GM21423 (cell line): ENCODE measurements around the gene HS3ST6.
"Not testable (repeated sequence)": the region's sequence is repeated elsewhere in the genome, so short reads cannot be mapped to it uniquely, and the experiment has no call there.

Source experiments
- ATAC-seq: cut with Tn5 transposase; IDR thresholded peaks from one replicate; pipeline ENCODE4 v1.9.1; 2021; ENCODE audit warnings: mild to moderate bottlenecking, moderate library complexity; ENCODE audit not compliant: unreplicated experiment

The HS3ST6 gene

GRCh38 chr16:1918351-1919326, at the start of gene HS3ST6:
TSS of gene HS3ST6 (minus strand) at chr16:1918415. CDS start at chr16:1918323, 92 bp downstream.
- ATAC-seq, result no peak

- no peak for ATAC-seq
These were observed 48.2 kb upstream of the HS3ST6 start, which contains the start of gene RNF151 for GRCh38 chr16:1966460-1966859. TSS of gene RNF151 (plus strand) at chr16:1966856. CDS start at chr16:1966882, 26 bp downstream.

- no peak for ATAC-seq
These were observed 47.3 kb upstream of the HS3ST6 start for GRCh38 chr16:1965396-1966001.

GRCh38 chr16:1964506-1965395, 46.5 kb upstream of the HS3ST6 start, which contains the start of gene RPS2:
TSS of gene RPS2 (minus strand) at chr16:1964826. CDS start at chr16:1964625, 201 bp downstream.
- peak; percentile 85 for ATAC-seq

GRCh38 chr16:1963806-1964505, 45.7 kb upstream of the HS3ST6 start:
- peak; percentile 4 for ATAC-seq

GRCh38 chr16:1962161-1963153, 44.2 kb upstream of the HS3ST6 start:
- not testable (repeated sequence) for ATAC-seq

- ATAC-seq, result no peak
These were observed 43.4 kb upstream of the HS3ST6 start for GRCh38 chr16:1961651-1962067.

GRCh38 chr16:1960665-1961630, 42.7 kb upstream of the HS3ST6 start:
- no peak for ATAC-seq

- ATAC-seq, result peak; percentile 82
These were observed 41.2 kb upstream of the HS3ST6 start, which contains the start of gene NDUFB10 for GRCh38 chr16:1959269-1960039. TSS of gene NDUFB10 (plus strand) at chr16:1959538. CDS start at chr16:1959625, 87 bp downstream.

GRCh38 chr16:1958715-1959268, 40.6 kb upstream of the HS3ST6 start:
- ATAC-seq, result no peak

GRCh38 chr16:1958143-1958491, 39.9 kb upstream of the HS3ST6 start:
- not testable (repeated sequence) for ATAC-seq

GRCh38 chr16:1957434-1958142, 39.4 kb upstream of the HS3ST6 start:
- ATAC-seq, result not testable (repeated sequence)

- ATAC-seq, result no peak
These were observed 35.5 kb upstream of the HS3ST6 start for GRCh38 chr16:1953734-1954133.

- ATAC-seq, result no peak
These were observed 32.3 kb upstream of the HS3ST6 start for GRCh38 chr16:1950559-1950958.

- ATAC-seq, result no peak
These were observed 31.8 kb upstream of the HS3ST6 start for GRCh38 chr16:1950047-1950446.

GRCh38 chr16:1949507-1949906, 31.3 kb upstream of the HS3ST6 start:
- no peak for ATAC-seq
